Mesenteric fat pad (tissue), 1 donor: ENCODE results near the gene CPNE6. TPM values are rescaled to one million over a fixed set of nuclear protein-coding genes. Genes with fewer than 3 reads are reported as not detected.
A peak's percentile ranks its signal among the peaks of the same experiment; 100 is the strongest.

ENCODE experiments used
- DNase-seq: peaks from one replicate; pipeline ENCODE4 v3.0.0-alpha.2; 2020; ENCODE audit warnings: low spot score
- total RNA-seq: library from RNA; stranded (reverse); fragmentation: NEBNext Ultra II Directional; extraction: Animal tissue kit (Norgen Biotek cat#: 25700); gene quantifications from one replicate; pipeline ENCODE4 v1.2.1, GENCODE V29; 2021
- donor health status: DM: yes; HTN: yes; CAD: no.

CPNE6 gene
- total RNA-seq, 1 donor from 2014 or later: not detected

DNA sequence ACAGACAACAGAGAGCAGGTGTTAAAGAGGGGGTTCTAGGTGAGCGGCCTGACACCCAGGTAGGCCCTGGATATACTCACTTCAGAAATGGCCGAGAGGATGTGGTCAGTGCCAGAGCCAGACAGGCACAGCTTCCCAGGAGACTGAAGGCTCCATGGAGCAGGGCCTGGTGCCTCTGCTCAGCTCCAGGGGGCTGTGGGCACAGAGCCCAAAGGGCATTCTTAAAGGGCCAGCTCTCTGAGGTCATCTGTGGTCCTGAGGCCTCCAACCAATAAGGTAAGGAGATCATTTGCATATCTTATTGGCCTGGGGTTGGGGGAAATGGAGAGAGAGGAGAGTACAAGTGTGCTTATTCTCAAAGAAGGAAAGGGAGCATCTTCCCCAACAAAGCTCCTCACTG is 13.1 kb downstream of the CPNE6 start:
- no peak for DNase-seq

DNA sequence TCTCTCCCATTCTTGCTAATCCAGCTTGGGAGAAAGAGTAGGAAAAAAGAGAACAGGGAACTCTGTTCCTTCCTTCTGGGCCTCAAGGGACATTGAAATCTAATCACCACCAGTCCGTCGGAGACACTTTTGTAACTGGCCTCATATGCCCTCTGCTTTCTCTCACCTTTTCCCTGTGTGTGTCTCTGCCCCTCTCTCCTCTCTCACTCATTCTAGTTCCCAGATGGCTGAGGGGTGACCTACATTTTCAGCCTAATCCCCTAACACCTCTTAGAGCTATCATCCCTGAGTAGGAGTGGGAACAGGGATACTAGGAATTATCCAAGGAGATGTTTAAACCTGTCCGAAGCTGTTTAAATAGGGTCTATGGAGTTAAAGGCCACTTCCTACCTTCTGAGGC is 13.9 kb downstream of the CPNE6 start:
- DNase-seq: no peak

GRCh38 chr14:24086193-24086955 is 15.0 kb downstream of the CPNE6 start:
- peak; percentile 60 for DNase-seq

- DNase-seq: no peak
Measured at GRCh38 chr14:24087004-24087403, 15.6 kb downstream of the CPNE6 start.

DNA sequence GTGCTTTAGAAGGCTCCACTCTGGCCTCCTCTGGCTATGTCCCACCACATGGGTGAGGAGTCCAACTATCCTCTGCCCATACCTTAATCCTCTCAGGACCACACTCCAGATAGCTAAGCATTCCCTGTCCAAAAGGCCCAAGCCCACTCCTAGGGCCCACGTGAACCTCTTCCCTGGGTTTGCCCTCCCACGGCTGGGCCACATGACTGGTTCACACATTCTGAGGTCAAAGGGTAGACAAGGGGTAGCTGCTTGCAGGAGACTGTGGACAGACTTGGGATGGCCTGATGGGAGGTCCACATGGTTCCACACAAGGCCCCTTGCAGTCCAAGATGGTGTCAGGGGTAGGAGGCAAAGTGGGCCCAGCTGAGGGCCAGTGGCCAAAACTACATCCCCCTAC is 16.7 kb downstream of the CPNE6 start:
- peak; percentile 76 for DNase-seq

DNA sequence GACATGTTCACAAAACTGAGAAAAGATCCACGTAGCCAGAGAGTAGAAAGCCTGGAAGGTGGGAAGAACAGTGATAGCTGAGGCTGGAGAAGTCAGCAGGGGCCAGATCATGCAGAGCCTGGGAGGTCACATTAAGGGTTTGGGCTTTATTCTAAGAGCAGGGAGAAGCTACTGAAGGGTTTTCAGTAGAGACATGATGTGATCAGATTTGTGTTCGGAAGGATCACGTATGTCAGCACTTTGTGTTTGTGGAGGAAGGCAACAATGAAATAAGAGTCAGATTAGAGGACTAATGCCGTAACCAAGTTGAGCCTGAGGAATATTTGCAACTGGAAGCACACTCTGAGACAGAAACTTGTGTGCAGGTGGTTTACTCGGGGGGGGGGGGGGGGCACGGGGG is 18.5 kb downstream of the CPNE6 start:
- DNase-seq: no peak

DNA sequence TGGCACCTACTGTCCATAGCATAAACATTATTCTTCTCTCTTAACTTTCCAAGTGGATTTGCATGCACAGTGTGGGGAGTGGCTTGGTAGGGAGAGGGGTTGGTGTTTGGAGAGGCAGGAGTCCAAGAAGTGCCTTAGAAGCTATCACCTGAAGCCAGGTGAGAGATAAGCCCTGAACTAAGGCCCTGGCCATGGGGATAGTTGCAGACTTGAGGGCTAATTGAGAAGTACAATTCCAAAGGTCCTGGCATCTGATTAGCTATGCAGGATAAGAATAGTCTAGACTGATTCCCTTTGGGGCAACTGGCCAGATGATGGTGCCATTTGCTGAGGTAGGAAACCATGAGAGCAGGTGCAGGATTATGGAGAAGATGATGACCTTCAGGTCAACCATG is 20.7 kb downstream of the CPNE6 start:
- DNase-seq: peak; percentile 28

DNA sequence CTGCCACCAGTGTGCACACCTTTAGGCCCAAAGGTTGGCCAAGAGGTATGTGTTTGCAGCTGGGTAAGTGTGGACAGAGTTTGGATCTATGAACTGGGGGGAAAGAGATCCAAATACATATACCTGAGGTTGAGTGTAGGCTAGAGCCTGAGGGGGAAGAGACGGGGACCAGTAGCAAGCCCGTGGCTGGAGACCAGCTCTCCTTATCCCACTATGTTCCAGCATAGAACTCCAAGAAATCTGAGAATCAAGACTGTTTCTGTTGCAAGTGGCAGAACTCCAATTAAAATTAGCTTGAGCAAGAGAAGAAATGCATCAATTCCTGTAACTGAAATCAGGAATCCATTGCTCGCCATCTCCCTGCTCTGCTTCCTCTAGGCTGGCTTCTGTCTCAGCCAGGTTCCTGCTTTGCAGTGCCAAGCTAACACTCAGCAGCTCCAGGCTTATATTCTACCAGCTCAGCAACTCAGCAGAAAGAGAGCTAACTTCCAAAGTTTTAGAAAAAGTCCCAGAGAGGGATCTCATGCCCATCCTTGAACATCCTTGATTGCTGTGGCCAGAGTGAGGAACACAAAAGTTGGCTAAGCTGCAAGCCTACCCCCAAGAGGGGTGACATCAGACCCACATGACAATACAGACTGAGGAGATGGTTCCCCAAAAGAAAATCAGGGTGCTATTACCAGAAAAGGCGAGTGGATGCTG is 21.3 kb downstream of the CPNE6 start:
- peak; percentile 62 for DNase-seq

GRCh38 chr14:24093207-24093900 is 22.0 kb downstream of the CPNE6 start:
- DNase-seq: no peak

GRCh38 chr14:24093901-24094840 is 22.8 kb downstream of the CPNE6 start, which contains the start of gene PCK2:
Gene PCK2, plus strand, starts transcription at chr14:24094311. Its CDS starts 95 bp downstream, at chr14:24094406.
- peak; percentile 97 for DNase-seq

GRCh38 chr14:24094841-24095270 is 23.5 kb downstream of the CPNE6 start:
- peak; percentile 68 for DNase-seq

GRCh38 chr14:24095271-24096068 is 24.1 kb downstream of the CPNE6 start:
- DNase-seq: no peak

GRCh38 chr14:24096545-24097181 is 25.3 kb downstream of the CPNE6 start:
- DNase-seq: no peak

DNA sequence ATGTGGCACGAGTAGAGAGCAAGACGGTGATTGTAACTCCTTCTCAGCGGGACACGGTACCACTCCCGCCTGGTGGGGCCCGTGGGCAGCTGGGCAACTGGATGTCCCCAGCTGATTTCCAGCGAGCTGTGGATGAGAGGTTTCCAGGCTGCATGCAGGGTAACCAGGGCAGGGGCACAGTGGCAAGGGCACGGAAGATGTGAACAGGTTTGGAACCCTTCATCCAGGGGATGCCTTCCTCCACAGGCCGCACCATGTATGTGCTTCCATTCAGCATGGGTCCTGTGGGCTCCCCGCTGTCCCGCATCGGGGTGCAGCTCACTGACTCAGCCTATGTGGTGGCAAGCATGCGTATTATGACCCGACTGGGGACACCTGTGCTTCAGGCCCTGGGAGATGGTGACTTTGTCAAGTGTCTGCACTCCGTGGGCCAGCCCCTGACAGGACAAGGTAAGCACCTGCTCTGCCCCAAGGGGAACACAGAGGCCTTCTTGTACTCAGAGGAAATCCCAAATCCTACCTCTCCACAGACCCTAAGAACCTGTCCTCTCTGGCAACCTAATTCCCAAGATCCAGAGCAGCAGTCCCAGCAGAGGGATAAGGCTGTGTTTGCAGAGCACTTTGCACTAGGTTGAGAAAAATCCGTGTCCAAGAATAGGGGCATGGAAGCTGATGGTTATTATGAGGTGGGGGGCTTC is 27.0 kb downstream of the CPNE6 start:
- no peak for DNase-seq

DNA sequence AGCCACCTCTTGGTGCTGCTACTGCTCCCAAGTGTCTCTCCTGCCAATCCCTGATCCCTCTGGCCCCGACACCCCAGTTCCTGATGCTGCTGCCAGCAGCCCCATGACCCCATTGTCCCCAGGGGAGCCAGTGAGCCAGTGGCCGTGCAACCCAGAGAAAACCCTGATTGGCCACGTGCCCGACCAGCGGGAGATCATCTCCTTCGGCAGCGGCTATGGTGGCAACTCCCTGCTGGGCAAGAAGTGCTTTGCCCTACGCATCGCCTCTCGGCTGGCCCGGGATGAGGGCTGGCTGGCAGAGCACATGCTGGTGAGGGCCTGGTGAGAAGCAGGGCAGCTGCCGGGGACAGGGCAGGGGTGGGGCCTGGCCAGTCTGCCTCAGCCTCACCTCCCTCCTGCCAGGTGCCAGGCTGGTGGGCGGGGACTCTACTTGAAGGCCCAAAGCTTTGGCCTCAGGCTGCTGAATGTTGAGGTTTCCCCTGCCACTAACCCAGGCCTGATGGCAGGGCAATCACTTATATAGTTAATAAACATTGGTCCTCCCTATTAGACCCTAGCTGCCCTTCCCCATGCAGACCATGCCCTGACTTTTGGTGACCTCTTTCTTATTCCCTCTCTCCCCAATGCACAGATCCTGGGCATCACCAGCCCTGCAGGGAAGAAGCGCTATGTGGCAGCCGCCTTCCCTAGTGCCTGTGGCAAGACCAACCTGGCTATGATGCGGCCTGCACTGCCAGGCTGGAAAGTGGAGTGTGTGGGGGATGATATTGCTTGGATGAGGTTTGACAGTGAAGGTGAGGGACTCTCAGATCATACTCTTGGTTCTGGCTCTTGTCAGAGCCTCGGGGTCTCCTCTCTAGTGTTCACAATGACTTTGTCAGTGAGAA is 27.8 kb downstream of the CPNE6 start:
- no peak for DNase-seq

DNA sequence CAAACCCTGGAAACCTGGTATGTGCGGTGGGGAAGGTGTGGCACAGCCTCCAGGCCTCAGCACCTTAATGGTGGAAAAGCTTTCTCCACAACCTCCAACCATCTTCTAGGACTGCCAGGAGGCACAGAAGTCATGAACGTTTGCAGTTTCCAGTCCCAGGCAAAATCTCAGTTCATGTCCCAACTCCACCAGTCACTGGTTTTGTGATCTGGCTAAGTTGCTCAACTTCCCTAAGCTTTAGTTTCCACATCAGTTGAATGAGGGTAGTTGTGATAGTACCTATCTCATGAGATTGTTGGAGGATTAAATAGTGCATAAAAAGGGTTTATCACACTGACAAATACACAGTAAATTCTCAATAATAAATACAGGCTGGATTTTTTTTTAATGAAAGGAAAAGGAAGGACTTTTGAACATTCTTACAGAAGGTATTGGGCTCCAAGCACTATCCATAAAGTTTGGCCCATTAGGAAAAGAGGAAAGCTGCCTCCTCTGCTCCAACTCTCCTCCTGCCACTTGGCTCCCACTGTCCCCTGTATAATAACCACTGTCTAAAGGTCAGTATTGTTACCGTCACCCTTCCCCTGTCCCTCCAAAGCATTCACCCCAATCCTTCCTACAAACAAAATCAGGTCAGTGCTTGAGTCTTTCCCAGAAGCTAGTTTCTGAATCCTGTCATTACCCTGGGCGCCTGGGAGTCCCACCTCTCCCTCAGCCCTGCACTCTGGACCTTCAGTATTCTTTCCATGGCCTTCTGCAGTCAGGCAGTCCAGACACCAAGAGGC is 29.0 kb downstream of the CPNE6 start:
- DNase-seq: no peak

- no peak for DNase-seq
Measured at GRCh38 chr14:24100982-24101494, 29.7 kb downstream of the CPNE6 start.
